ENCODE measurements around the gene GZMB. TPM values are rescaled to one million over a fixed set of nuclear protein-coding genes. Genes with fewer than 3 reads are reported as not detected.

Gene GZMB
- total and polyA plus RNA-seq, 2 of the 8 experiments (the other 6 are each of a cell fraction or from before 2014, with no cell fraction given), result not detected

DNA sequence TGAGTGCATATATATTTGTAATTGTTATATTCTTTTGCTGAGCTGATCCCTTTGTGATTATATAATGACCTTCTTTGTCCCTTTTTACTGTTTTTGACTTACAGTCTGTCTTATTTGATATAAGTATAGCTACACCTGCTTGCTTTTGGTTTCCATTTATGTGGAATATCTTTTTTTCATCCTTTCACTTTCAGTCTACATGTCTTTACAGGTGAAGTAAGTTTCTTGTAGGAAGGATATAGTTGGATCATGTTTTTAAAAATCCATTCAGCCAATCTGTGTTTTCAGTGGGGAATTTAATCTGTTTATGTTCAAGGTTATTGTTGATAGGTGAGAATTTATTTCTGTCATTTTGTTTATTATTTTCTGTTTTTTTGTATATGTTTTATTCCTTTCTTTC lies 36.6 kb downstream of the GZMB start:
- Histone ChIP-seq H3K79me2 (ENCODE audit: control insufficient read depth in 1 of 2, insufficient read depth in 2 of 2, low read length in 2 of 2) (no peaks in the 10 kb centered on the region), H2AK5ac (ENCODE audit: low read depth, low read length) (no peak overlapping the region), H4K20me1 (replicated peaks in 1 of 2; ENCODE audit: control insufficient read depth in 1 of 2, insufficient read depth in 2 of 2, low read length in 2 of 2) (no peaks in the 10 kb centered on the region), H3K4me1 (replicated peaks in 1 of 4; ENCODE audit: control insufficient read depth in 3 of 4, insufficient read depth in 4 of 4, low read length in 3 of 4) (no peaks in the 10 kb centered on the region), H4K5ac (ENCODE audit: insufficient read length, low read depth, low read length) (no peak overlapping the region), H3K18ac (ENCODE audit: extremely low read depth, low read length) (no peak overlapping the region), H3K4ac (replicated peaks; ENCODE audit: insufficient read length, low read depth, low read length) (no peak overlapping the region), H3K23me2 (ENCODE audit: low read depth, low read length) (no peaks in the 10 kb centered on the region), H2BK5ac (ENCODE audit: low read depth, low read length) (no peak overlapping the region), H3K27me3 (replicated peaks in 1 of 4; ENCODE audit: control insufficient read depth in 3 of 4, extremely low read depth in 1 of 4, insufficient read depth in 3 of 4, low read length in 3 of 4) (no peaks in the 10 kb centered on the region), H3K79me1 (ENCODE audit: low read depth, low read length) (no peaks in the 10 kb centered on the region), H3K4me3 (ENCODE audit: extremely low read depth in 1 of 4, insufficient read depth in 2 of 4, low read depth in 3 of 4, low read length in 4 of 4) (no peak overlapping the region), H3K27ac (ENCODE audit: low read depth, low read length) (no peak overlapping the region), H3K14ac (ENCODE audit: insufficient read length) (no peak overlapping the region), H3K9me3 (ENCODE audit: insufficient read depth in 2 of 2, low read depth in 1 of 2, low read length in 1 of 2) (peaks cover 16 to 24% of the 10 kb centered on the region in 2 experiments), H2AFZ (ENCODE audit: low read length) (no peak overlapping the region), H2BK12ac (ENCODE audit: low read depth, low read length) (no peak overlapping the region), H3K56ac (replicated peaks; ENCODE audit: insufficient read length, low read depth, low read length) (no peak overlapping the region), H3K4me2 (ENCODE audit: insufficient read depth in 1 of 2, low read depth in 2 of 2, low read length in 2 of 2) (no peak overlapping the region), H4K91ac (replicated peaks; ENCODE audit: insufficient read length, low read length) (no peak overlapping the region), H4K8ac (ENCODE audit: extremely low read depth, insufficient read depth, low read length) (no peak overlapping the region), H2BK120ac (replicated peaks; ENCODE audit: low read depth, low read length) (no peak overlapping the region), H2BK20ac (ENCODE audit: low read length) (no peak overlapping the region), H3K9ac (replicated peaks in 1 of 4; ENCODE audit: extremely low read depth in 1 of 4, low read depth in 3 of 4, low read length in 3 of 4) (no peak overlapping the region), H2BK15ac (ENCODE audit: low read length) (no peak overlapping the region), H3K36me3 (ENCODE audit: control insufficient read depth in 2 of 4, insufficient read depth in 4 of 4, low read length in 3 of 4) (no peaks in the 10 kb centered on the region), H3K23ac (ENCODE audit: insufficient read length) (no peak overlapping the region)
- CTCF ChIA-PET (ENCODE audit: partially characterized antibody), result interaction anchor here (1.1 kb wide), 1 partner anchor 8 kb away, joined by 4 read pairs; no protein-coding TSS in a partner anchor
- DNase-seq (ENCODE audit: low read depth in 1 of 2, low spot score in 2 of 2), result no peak
- POLR2A ChIA-PET (ENCODE audit: partially characterized antibody), result no interaction called here
- no peak for FAIRE-seq
- TF ChIP-seq EZH2 (IDR thresholded peaks at IDR 0.05; ENCODE audit: low read depth, low read length, severe bottlenecking) (no peak), BACH1 (IDR thresholded peaks at IDR 0.05; ENCODE audit: low read length) (no peak), CBX5 (IDR thresholded peaks at IDR 0.05; ENCODE audit: low read depth, low read length) (no peak), CHD1 (IDR thresholded peaks at IDR 0.05; ENCODE audit: low read depth, low read length) (no peak), CREB1 (IDR thresholded peaks at IDR 0.05) (no peak), KDM5A (IDR thresholded peaks at IDR 0.05; ENCODE audit: low read length) (no peak), SP2 (IDR thresholded peaks at IDR 0.05; ENCODE audit: low read length) (no peak)
- TF ChIP-seq, protein P1, sequence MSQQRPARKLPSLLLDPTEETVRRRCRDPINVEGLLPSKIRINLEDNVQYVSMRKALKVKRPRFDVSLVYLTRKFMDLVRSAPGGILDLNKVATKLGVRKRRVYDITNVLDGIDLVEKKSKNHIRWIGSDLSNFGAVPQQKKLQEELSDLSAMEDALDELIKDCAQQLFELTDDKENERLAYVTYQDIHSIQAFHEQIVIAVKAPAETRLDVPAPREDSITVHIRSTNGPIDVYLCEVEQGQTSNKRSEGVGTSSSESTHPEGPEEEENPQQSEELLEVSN (IDR thresholded peaks at IDR 0.05), result no peak
- TF ChIP-seq, protein P2, sequence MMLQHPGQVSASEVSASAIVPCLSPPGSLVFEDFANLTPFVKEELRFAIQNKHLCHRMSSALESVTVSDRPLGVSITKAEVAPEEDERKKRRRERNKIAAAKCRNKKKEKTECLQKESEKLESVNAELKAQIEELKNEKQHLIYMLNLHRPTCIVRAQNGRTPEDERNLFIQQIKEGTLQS (IDR thresholded peaks at IDR 0.05; ENCODE audit: insufficient read depth, low read depth, low read length), result no peak

Measured in H1 (cell line).